GM18861 (cell line): ENCODE data around the gene TNNC1.

Experiments
- ATAC-seq: cut with Tn5 transposase; IDR thresholded peaks from one replicate; pipeline ENCODE4 v1.9.1; 2021; ENCODE audit not compliant: unreplicated experiment

TNNC1 gene

DNA sequence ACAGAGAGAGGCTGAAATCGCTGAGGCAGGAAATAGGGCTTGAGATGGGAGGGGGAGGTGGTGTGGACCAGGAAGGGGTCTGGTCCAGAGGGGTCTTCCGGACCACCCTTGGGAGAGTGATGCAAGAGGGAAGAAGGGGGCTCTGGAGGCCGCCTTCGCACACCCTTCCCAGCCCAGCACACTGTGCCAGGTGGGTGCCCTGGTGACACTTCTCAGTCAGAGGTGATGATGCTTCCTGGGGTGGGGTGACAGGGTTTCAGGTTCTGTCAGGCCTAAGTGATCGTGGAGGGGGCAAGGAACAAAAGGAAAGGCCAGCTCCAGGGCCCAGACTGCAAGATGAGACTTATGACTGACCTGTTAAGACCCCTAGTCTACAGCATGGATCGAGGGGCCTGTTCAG, 21.6 kb downstream of the TNNC1 start:
- ATAC-seq, result no peak

DNA sequence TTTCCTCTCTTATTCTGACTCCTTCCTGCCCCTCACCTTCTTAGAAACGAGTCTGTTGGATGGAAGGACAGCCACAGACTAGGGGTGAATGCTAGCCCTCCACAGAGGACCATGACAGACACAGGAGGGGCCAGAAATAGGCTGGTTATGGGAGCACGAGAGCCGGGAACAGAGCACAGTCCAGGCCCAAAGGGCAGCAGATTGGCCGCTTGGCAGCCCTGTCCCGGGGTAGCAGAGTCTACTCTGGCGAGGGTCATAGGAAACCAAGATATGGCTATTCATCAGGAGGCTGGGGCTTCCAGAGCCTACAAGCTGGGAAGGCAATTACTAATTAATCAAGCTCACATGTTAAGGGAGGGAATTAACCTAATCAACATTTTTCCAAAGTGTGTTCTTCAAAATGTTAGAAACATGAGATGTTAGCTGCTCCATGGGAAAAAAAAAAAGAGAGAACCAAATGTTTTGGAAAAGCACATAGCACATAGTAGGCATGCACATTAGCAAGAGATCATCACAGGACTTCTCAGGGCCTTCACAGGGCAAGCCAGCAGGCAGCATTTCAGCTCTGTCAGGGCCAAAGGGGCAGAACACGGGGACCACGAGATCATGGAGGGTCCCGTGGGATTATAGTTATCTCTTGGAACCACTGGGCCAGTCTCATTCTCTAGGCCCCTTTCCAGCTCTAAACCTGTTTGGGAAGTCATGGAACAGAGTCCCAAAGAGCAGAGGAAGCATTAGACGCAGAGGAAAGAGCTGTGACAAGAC, 22.2 kb downstream of the TNNC1 start:
- ATAC-seq, result no peak

DNA sequence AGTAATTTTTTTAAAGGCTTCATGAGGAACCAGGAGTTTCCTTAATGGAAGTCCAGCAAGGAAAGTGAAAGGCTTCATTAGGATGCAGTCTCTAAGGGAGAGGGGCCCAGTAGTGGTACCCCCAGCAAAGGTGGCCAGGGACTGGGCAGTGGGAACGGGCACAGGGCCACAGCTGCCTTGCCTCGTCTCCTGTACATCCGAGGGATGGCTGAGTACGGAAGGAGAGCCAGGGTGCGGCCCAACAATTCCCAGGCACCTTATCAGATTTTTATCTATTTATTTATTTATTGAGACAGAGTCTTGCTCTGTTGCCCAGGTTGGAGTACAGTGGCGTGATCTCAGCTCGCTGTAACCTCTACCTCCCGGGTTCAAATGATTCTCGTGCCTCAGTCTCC, 23.4 kb downstream of the TNNC1 start:
- ATAC-seq, result no peak

DNA sequence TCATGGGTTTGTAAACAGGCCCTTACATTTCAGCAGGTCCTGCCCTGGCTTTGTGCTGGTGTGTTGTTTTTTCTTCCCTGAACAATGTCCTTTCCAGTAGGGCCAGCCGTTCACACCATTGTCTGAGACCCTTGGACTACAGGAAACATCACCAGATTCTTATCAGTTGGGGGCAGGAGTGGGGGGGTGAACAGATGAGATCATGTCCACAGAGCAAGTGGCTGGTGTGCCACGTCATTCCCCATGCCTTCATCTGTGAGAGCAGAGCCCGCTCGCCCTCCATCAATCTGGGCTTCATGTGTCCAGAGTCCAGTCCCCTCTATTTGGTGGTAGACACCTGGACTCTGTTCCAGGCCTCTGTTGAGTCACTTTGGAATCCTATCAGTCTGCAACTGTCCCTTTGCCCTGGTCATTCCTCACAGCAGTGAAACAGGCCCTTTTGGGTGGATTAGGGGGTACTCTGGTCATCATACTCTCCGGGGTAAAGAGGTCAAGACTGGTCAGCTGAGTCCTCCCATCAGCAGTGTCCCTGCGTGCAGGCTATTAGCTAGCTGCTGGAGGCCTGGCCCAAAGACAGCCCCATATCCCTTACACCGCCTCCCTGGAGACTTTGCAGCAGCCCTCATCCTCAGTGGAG, 23.9 kb downstream of the TNNC1 start:
- no peak for ATAC-seq

DNA sequence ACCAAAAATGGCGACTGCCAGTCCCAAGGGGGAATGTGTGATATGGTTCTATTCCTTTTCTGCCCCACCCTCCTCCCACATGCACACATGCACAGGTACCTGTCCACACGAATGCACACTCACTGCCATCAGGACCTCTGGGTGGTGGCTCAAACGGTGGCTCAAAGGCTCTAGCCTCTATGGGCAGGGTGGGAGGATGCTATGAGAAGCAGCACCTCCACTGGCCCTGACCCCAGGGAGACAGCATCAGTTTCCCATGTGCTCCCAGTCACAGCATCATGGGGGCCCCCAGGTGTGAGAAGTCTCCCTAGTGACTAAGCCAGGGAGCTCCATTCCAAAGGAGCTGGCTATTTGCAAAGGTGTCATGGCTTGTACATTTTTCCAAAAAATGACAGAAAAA, 24.8 kb downstream of the TNNC1 start:
- ATAC-seq, result no peak

DNA sequence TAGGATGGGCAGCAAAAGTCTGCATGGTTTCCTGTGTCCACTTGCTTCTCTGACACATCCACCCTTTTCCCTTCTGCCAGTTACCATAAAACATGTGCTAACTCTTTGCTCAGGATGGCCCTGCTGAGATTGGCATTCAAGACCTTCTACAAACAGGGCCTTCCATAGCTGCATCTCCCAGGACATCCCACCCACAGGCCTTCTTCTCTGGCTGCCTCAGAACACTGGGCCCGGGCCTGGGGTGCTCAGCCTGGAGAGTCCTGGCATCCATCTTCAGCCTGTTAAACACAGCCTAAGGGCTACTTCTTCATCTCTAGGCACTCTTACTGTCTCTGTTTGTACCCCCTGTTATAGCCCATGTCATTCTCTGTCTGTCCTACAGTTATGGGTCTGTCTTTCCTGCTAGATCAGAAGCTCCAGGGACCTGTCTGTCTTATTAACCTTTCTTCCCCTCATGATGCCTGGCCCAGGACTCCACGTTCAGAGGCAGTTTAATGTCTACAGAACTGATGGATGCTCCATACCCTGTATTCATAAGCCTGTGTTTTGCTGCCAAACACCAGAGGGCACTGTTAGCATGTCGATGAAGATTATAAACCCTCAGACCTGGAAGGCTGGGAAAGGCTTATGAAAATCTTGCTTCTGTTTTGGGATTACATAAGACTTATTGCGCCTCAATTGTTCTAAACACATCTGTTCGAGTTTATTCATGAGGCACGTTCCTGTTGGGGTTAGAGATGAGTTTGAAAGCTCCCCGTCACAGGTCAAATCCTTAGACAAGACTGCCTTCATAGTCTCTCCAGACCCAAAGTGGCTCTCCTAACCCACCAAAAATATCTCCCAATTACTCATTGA, 25.5 kb downstream of the TNNC1 start:
- ATAC-seq, result no peak

DNA sequence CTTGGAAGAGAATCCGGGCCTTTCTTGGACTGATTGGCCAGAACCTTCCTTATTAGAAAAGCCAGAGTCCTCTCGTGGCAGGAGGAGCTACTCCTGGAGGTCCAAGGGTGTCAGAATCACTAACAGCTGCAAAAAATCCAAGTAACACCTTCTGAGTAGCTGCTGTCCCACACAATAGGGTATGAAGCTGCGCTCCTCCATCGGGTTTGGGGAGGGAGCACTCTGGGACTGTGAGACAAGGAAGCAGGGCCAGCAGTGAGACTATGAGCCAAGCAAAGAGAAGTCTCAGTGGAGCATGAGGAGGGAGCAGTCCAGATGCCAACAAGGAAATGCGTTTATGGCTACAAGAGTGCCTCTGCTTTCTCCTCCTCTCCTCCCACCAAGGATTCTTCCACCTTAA, 30.7 kb downstream of the TNNC1 start:
- no peak for ATAC-seq

DNA sequence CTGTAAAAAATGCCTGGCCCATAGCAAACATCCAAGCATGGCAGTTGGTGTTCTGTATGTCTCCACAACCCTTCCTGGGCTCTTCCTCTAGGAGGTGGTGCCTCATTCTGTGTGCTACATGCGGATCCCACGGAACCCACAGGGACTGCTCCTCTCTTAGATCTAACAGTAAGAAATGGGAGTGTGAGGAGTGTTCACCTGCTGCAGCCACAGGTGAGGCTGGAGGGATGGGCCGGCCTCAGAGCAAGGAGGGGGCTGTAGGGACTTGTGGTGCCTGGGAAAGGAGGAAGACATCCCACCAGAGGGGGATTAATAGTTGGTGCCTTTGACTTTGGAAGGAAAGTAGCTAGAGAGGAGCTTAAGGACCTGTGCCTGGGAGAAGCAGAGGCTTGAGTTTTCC, 31.2 kb downstream of the TNNC1 start:
- no peak for ATAC-seq

DNA sequence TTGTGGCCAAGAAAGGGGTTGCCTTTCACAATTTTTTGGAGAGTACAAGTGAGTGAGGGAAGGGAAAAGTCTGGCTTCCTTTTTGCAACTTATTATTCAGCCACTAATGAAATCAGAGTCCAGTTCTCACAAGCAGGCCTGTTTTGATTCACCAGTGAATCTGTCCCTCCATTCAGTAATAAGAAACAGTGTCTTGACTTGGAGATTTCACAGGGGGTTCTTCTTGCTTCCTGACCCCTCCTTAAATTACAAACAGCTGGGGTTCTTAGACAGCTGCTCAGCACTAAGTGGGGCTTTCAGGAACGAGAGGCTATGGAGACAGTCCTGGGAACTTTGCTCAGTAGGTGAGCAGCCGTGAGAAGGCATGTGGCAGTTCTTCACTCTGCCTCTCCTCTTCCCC, 33.5 kb downstream of the TNNC1 start:
- ATAC-seq, result no peak

DNA sequence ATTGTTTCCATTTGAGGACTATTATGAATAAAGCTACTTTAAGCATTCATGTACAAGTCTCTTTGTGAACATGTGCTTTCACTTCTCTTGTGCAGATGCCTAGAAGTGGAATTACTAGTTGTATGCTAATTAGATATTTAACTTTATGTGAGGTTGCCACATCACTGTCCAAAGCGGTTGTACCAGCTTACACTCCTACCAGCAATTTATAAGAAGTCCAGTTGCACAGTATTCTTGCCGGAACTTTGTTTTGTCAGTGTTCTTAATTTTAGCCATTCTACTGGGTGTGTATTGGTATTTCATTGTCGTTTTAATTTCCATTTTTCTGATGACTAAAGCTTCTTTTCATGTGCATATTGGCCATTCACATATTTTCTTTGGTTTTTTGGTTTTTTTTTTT, 38.0 kb downstream of the TNNC1 start:
- ATAC-seq, result no peak

DNA sequence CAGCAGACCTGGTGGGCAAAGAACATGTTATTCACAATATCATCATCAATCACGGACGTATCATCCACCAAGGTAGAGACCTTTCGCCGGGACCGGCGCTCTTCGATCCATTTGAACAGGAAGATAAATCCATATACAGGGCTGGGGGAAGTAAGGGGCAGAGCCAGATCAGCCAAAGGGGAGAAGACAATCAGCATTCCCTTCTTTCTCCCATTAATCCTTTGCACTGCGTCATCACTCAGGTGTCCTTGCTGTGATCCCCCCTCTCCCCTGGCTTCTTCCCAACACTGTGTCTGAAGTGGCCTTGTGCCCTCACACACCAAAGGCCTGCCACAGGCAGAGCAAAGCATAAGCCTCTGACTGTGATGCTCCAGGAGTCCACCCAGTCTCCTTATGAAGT, 45.4 kb downstream of the TNNC1 start:
- no peak for ATAC-seq

DNA sequence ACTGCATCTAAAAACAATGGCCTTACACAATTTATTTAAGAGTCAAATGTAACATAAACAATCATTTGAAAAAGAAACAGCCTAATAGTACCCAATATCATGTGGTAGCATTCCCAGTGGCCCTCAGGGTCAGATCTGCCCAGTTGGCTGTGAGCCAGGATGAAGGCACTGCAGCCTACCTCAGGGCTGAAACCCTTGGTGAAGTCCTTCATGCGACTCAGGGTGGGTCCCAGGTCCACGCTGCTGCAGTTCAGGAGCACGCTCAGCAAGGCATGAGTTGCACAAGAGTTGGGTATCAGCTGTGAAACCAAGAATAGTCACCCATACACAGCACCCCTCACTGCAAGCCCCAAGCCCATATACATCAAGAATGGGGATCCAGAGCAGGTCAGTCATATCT, 46.1 kb downstream of the TNNC1 start:
- ATAC-seq, result no peak

DNA sequence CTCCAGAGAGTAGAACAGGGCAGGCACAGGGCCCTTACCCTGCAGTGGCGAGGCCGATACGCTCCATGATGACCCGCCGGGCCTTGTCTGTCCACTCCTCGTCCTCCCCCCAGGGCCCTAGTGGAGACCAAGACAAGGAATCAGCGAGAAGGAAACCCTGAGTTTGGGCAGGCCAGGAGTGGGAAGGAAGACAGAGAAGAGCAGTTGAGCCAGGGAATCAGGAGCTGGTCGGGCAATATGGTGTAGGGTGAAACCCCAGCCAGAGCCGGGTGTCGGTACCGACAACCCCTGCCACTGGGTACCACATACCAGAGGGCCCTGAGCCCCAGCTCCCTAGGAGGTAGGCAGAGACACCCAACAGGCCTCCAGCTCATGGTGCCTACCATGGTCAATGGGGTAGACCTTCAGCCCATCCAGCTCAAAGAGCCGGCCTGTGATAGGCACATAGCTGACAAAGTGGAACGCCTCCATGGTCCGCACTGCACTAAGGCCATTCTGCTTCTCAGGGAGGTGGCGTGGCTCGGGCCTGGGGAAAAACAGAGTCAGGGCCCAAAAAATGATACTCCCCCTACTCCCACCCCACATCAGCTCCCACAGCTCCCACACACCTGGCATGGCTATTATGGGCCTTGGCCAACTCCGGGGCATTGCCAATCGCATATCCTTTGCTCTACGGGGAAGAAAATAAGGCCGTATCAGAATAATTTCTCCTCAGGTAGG, 46.9 kb downstream of the TNNC1 start:
- no peak for ATAC-seq

DNA sequence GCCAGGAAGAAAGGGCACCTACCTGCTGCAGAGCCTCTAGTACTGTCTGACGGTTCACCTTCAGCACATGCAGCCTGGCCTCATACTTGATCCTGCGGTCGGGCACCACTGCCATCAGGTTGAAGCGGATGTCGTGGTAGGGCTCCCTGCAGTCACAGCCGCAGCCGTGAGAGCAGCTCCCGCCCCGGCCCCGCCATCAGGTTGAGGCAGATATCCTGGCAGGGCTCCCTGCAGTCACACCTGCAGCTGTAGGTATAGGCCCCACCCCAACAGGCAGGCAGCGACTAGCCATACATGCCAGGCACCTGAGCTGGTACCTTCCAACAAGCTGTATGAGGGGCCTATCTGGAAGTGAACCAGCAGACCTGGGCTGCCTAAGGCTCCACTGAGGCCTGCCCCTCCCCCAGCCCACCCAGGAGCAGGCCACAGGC, 47.6 kb downstream of the TNNC1 start:
- no peak for ATAC-seq

DNA sequence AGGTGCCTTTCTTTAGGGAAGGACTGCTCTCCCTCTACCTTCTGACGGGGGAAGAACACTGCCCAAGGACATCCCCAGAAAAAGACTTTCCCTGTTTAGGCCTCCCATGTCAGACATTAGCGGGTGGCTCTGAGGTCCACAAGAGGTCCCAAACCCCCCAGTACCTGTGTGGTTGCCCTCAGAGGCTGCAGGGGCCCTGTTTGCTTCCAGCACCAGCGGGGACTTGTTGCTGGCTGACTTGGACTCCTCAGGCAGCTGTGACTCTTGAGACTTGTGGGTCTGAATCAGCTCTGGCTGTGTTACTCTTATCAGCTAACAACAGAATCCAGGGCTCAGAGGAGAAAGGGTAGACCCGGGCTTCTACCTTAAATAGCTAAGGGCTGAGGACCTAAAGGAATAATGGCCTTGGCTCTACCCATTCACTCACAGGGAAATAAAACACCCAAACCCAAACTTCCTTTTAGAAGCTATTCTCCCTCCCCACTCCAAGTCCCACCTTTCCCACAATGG, 48.2 kb downstream of the TNNC1 start:
- no peak for ATAC-seq

DNA sequence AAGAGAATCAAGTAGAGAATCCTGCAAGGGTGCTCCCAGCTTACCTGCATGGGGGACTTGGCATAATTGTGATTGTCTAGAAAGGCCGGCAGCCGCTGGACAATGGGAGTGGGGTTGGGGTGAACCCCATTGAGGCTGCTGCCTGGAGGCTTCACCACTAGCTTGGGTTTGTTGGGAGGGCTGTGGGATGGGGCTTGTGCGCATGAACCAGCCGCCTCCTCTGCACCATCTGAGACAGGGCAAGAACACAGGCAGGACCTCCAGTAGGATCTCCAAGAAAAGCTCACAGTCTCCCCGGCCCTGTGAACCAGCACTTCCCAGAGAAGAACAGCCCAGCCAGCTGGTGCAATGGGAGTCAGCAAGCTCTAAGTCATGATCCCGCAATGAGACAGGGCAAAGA, 48.8 kb downstream of the TNNC1 start:
- no peak for ATAC-seq

DNA sequence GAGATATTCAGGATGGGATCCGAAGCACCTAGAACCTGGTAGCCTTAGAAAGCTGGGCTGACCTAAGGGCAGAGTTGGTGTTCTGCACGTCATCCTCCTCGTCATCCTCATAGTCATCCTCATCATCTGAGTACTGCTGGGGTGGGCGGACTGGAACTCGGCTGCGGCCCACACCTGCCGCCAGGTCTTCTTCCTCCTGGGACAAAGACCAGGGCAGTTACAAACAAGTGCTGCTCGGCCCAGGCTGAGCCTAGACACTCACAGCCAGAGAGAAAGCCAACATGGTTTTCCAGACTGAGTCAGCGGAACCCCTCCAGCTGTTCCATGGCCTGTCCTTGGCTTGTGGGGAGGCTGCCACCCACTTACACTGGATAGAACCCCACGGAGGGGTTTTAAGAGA, 49.5 kb downstream of the TNNC1 start:
- no peak for ATAC-seq

DNA sequence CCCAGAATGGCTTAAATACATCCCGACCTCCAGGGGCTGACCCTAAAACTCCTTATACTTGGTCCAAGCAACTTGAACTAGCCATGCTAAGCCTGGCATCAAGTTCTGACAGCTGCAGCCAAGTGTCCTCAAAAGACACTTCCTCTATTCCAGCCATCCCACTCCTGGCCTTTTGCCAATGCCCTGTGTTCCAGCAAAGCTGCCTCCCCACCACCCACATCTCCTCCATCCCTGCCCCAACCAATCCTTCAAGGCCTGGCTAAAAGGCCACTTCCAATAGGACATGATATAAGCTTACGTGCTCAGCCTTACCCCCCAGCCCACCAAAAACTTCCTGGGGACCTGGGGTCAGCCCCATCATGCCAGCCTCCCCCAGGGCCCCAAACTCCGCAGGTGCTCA, 49.9 kb downstream of the TNNC1 start:
- ATAC-seq, result no peak

DNA sequence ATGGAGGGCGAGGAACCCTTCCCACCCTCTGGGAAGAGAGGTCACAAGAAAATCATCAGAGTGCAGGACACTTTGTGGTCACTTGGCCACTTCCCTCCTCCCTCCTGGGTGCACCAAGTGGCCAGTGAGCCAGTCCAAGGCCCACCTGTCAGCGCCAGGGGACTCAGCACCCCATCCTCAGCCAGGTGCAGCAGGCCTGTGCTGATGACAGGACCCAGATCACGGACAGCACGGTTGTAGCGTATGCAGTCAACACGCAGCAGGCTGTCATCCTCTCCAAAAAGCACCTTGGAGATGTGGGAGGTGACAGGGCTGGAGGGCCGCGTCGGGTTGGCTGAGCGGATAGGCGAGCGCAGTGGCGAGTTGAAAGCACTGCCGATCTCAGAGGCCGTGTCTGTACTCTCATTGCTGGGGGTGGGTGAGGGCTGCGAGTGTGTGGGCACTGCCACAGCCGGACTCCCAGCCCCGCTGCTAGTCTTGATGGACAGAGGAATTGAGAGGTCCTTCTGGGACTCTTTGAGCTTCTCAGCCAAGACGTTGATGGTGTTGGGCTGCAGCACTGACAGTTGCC, 50.5 kb downstream of the TNNC1 start:
- ATAC-seq, result no peak

DNA sequence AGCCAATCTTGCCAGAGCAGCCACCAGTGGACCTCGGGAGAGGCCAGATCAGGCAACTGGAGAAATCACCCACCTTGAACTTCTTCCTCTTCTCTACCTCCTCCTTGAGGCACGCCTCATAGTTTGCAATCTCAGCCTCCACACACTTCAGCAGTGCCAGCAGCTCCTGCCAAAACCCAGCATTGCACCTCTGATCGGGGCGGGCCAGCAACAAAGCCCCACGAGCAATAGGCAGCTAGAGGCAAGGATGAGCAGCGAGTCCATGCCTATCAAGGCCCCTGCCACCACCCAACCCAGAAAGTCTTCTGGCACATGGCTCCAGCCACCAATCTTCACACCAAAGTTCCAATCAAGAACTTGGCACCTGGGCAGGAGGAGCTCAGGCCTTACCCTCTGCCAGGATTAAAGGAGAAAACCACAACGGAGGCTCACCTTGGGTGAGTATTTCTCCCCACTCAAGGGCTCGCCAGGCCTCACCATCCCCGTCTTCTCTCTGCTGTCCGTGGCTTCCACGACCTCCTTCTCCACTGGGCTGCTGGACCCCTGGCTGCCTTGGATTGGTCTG, 51.1 kb downstream of the TNNC1 start:
- ATAC-seq, result no peak
